Gastrocnemius medialis (tissue), 4 donors: ENCODE measurements around the gene PRPF19. TPM values are rescaled to one million over a fixed set of nuclear protein-coding genes. Genes with fewer than 3 reads are reported as not detected.

ENCODE experiments used
- ATAC-seq, 2 donors: fragments of 150-250 bp; one replicate each; pipeline ENCODE4 v1.9.1; 2016
- DNase-seq, 2 donors: peaks; one replicate each; pipeline ENCODE4 v3.0.0-alpha.2; 2019
- H3K27ac ChIP-seq, 4 donors: fragments of 200-600 bp; sonication (generic); 1 replicate in 1 of 4; 2 replicates in 3 of 4; pipeline ENCODE4 v1.5.1; 2016 to 2018; ENCODE audit warnings: mild to moderate bottlenecking in 2 of 4, moderate library complexity in 1 of 4
- H3K27me3 ChIP-seq, 3 donors: fragments of 200-600 bp; sonication (generic) in 2 of 3; 1 replicate in 1 of 3; 2 replicates in 2 of 3; pipeline versions ENCODE4 v1.5.1 to v1.6.0; 2016 to 2019; ENCODE audit warnings: mild to moderate bottlenecking in 1 of 3, moderate library complexity in 1 of 3
- H3K36me3 ChIP-seq, 2 donors: fragments of 200-600 bp; sonication (generic) in 1 of 2; one replicate each; pipeline ENCODE4 v1.5.1; 2017 to 2018
- H3K4me1 ChIP-seq, 2 donors: fragments of 200-600 bp; sonication (generic) in 1 of 2; one replicate each; pipeline ENCODE4 v1.5.1; 2016 to 2017; ENCODE audit warnings: mild to moderate bottlenecking in 2 of 2
- H3K4me3 ChIP-seq, 4 donors: fragments of 200-600 bp; sonication (generic) in 3 of 4; 1 replicate in 1 of 4; 2 replicates in 3 of 4; pipeline ENCODE4 v1.5.1; 2016 to 2019; ENCODE audit warnings: mild to moderate bottlenecking in 2 of 4
- H3K9me3 ChIP-seq, 3 donors: fragments of 200-600 bp; sonication (generic) in 2 of 3; 1 replicate in 1 of 3; 2 replicates in 2 of 3; pipeline ENCODE4 v1.5.1; 2016 to 2019
- CTCF ChIP-seq, 5 experiments: fragments of 450-650 bp in 3 of 5; fragments of 200-600 bp in 2 of 5; sonication (generic) in 2 of 5; IDR thresholded peaks in 4 of 5; conservative IDR thresholded peaks in 1 of 5; 1 replicate in 4 of 5; 2 replicates in 1 of 5; pipeline ENCODE4 v1.5.1; 2016 to 2019; ENCODE audit warnings: antibody characterized with exemption in 5 of 5, mild to moderate bottlenecking in 3 of 5, moderate library complexity in 3 of 5
- POLR2A ChIP-seq, 2 donors: fragments of 450-650 bp; IDR thresholded peaks; one replicate each; pipeline ENCODE4 v1.6.1; 2017; ENCODE audit warnings: antibody characterized with exemption in 2 of 2, mild to moderate bottlenecking in 2 of 2, moderate library complexity in 2 of 2
- in situ Hi-C, 4 donors: fragments of 200-750 bp; cut with MboI; loops; one replicate each; pipeline versions ENCODE4 v1.15.0 to v1.8.0; 2017; ENCODE audit warnings: low sequenced_read_pairs in 4 of 4
- intact Hi-C: fragments of 100-400 bp; cut with DNase I; formaldehyde crosslinking; loops from one replicate; pipeline ENCODE4 v1.15.1; 2023; ENCODE audit warnings: low total_unique reads
- total RNA-seq, 4 donors: library from RNA; depleted of rRNA; stranded (reverse); fragments of >200 nt; gene quantifications; one replicate each; pipeline versions ENCODE4 v1.1.0 to v1.2.3, GENCODE V29; 2016

Gene PRPF19
- total RNA-seq, 4 donors from 2014 or later, result 55.5 to 75.6 (median 71.9) TPM

DNA sequence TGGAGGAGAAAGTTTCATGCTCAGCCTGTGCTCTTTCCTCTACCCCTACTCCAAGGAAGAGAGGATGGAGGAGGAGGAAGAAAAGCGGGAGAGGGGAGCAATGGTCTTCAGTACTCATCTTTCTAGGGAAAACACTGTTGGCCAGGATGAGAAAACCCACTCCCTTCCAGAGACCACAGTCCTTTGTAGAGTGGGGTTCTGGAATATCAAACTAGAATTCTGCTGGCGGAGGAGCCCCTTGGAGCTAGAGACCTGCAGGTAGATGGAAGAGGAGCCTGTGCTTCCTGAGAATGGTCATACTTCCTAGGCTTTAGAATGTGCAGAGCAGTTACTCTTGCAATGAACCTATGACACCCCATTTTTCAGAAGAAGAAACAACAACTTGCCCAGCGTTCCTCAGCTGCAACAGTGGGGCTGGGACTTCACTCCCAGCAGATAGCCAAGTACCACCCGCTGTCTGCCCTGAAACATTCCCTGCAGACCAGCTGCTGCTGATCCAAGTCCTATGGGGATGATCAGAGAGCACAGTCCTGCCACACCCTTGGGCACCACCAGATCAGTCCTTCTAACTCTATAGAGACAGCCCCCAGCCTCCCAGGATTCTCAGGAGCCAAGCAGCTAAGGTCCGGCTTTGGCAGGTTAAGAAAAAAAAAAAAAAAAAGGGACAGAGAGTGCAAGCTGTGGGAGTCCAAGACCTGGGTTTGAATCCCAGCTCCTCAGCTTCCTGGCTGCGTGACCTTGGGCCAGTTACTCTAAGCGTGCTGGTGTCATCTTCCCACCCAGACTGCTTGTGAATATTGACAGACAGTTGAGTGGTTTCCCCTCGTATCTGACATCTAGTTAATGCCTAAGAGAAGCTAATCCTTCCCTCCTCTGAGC lies 51.3 kb downstream of the PRPF19 start:
- peak overlapping the region in 1 of 4 donors; percentile 34 for H3K4me3 ChIP-seq
- H3K27ac ChIP-seq, result no peak overlapping the region

GRCh38 chr11:60854140-60854846 lies 52.1 kb downstream of the PRPF19 start:
- Histone ChIP-seq H3K27ac (no peak overlapping the region), H3K27me3 (no peaks in the 10 kb centered on the region), H3K4me3 (peak overlapping the region in 1 of 4 donors; percentile 34), H3K4me1 (no peaks in the 10 kb centered on the region), H3K9me3 (no peaks in the 10 kb centered on the region), H3K36me3 (peaks cover 0 to 29% of the 10 kb centered on the region in 2 donors)
- ATAC-seq, result no peak
- TF ChIP-seq POLR2A (IDR thresholded peaks at IDR 0.05) (no peak), CTCF (IDR thresholded peaks at IDR 0.05 in 4 of 5, conservative IDR thresholded peaks at IDR 0.05 in 1 of 5) (no peak)
- DNase-seq, result no peak
- in situ Hi-C loops (no loop called here), intact Hi-C loops (no loop called here)

More for the DNA sequence above, 51.3 kb downstream of the PRPF19 start:
- Histone ChIP-seq H3K27me3 (no peaks in the 10 kb centered on the region), H3K4me1 (no peaks in the 10 kb centered on the region), H3K9me3 (no peaks in the 10 kb centered on the region), H3K36me3 (peaks cover 0 to 21% of the 10 kb centered on the region in 2 donors)
- intact Hi-C loops, result no loop called here
- TF ChIP-seq POLR2A (IDR thresholded peaks at IDR 0.05) (no peak), CTCF (IDR thresholded peaks at IDR 0.05 in 4 of 5, conservative IDR thresholded peaks at IDR 0.05 in 1 of 5) (no peak)
- in situ Hi-C loops, result no loop called here
- no peak for ATAC-seq
- DNase-seq, result no peak

- DNase-seq, result no peak
- in situ Hi-C loops (no loop called here), intact Hi-C loops (no loop called here)
- Histone ChIP-seq H3K27me3 (no peaks in the 10 kb centered on the region), H3K4me1 (no peaks in the 10 kb centered on the region), H3K36me3 (peaks cover 0 to 37% of the 10 kb centered on the region in 2 donors), H3K9me3 (no peaks in the 10 kb centered on the region), H3K4me3 (no peak overlapping the region), H3K27ac (no peak overlapping the region)
- ATAC-seq, result no peak
- TF ChIP-seq POLR2A (IDR thresholded peaks at IDR 0.05) (no peak), CTCF (IDR thresholded peaks at IDR 0.05 in 4 of 5, conservative IDR thresholded peaks at IDR 0.05 in 1 of 5) (no peak)
Observed at GRCh38 chr11:60852982-60853950, 53.1 kb downstream of the PRPF19 start.

DNA sequence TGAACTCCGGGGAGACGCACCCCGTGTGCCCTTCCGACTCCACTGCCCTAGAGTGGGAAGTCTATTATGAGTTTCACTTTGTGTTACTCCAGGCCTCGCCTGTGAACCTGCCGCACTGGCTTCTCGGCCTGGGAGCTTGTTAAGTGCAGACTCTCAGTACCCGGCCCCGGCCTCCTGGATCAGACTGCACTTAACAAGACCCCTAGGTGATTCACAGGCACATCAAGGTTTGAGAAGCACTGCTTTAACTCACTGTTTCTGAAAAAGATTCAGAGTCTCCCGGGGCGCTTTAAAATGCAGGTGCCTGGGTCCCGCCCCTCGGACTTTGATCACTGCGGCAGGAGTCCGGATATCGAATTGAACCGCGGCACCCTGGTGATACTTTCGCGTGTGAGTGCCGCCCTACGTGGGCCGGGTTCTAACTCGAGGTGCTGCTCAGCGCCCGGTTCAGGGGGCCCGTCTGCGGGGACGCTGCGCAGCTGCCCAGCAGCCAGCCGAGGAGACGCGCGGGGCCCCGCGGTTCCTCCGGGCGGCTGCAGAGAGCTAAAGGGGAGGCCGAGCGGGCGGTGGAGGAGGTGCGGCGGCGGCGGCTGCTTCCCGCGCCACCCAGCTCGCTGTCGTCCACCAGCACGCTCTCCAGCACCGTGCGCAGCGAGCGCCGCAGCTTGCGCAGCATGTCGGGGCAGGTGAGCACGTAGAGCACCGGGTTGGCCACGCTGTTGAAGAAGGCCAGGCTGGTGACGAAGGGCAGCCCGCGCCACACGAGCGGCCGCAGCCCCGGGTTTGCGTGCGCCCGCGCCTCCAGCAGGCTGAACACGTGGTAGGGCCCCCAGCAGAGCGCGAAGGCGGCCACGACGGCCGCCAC lies 54.0 kb downstream of the PRPF19 start:
- no peak for TF ChIP-seq POLR2A (IDR thresholded peaks at IDR 0.05)
- TF ChIP-seq CTCF (IDR thresholded peaks at IDR 0.05 in 4 of 5, conservative IDR thresholded peaks at IDR 0.05 in 1 of 5), result no peak
- ATAC-seq (no peak), DNase-seq (no peak)
- H3K4me3 ChIP-seq, result no peak overlapping the region
- intact Hi-C loops (no loop called here), in situ Hi-C loops (no loop called here)
- H3K4me1 ChIP-seq, result no peaks in the 10 kb centered on the region
- no peak overlapping the region for H3K27ac ChIP-seq
- H3K36me3 ChIP-seq, result peaks cover 0 to 46% of the 10 kb centered on the region in 2 donors
- no peaks in the 10 kb centered on the region for H3K27me3 ChIP-seq
- H3K9me3 ChIP-seq, result no peaks in the 10 kb centered on the region
